Endothelial cell of umbilical vein (primary cell): ENCODE results near the gene HCFC2.

Source experiments
- EZH2 ChIP-seq: IDR thresholded peaks from 2 replicates; pipeline ENCODE4 v1.6.1; 2012; ENCODE audit warnings: borderline replicate concordance, low read depth, mild to moderate bottlenecking, moderate library complexity, low read length, inconsistent platforms; ENCODE audit not compliant: severe bottlenecking
- JUN ChIP-seq: IDR thresholded peaks from 2 replicates; pipeline ENCODE4 v1.6.1; 2011; ENCODE audit warnings: borderline replicate concordance, low read depth; ENCODE audit not compliant: insufficient read length, insufficient read depth
- POLR2A ChIP-seq: IDR thresholded peaks from 2 replicates; pipeline ENCODE4 v1.6.1; 2012; ENCODE audit warnings: low read depth, mild to moderate bottlenecking, control low read depth, low read length
- TF ChIP-seq, protein P1 (sequence below), 2 donors: IDR thresholded peaks; 1 replicate in 1 of 2; 2 replicates in 1 of 2; pipeline ENCODE4 v1.5.1; 2011; ENCODE audit warnings: low read length in 2 of 2, mild to moderate bottlenecking in 2 of 2, moderate library complexity in 2 of 2, control low read depth in 1 of 2, inconsistent platforms in 1 of 2, low read depth in 1 of 2; ENCODE audit not compliant: insufficient read depth in 1 of 2; ENCODE audit errors: extremely low read depth in 1 of 2
- TF ChIP-seq, protein P2 (sequence below): IDR thresholded peaks from 2 replicates; pipeline ENCODE4 v1.6.1; 2011; ENCODE audit not compliant: insufficient read depth, insufficient read length

DNA sequence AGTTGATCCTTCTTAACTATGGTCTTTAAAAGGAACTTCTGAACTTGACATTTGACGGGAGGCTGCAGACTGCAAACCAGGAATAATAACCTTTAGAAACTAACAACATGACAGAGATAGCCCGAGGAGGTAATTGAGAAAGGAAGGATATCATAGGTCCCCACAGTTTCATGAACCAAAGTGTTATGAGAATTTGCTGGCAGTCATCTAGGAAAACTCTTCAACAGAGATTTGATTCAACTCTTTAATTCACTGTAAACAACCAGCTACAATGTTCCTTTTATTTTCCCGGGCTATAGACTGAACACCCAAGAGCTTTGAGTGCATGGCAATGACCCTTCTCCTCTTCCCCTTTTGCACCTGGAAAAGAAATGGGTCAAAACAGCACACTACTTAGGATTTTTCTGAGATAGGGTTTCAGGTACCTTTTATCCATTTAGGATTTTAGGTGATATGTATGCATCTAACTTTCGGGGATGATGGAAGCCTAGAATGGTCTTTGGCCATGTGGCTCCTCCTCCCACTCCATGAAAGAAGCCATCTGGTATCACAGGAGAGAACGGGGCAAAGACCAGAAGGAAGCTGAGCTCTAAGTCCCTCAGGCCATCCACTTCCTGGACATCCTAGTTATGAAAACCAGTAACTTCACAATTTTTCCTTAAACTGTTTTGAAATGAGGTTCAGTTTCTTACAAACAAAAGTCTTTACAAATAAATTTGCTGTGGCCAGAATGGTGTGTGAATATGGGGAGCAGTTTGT, 37.3 kb upstream of the HCFC2 start:
- TF ChIP-seq, protein P1, sequence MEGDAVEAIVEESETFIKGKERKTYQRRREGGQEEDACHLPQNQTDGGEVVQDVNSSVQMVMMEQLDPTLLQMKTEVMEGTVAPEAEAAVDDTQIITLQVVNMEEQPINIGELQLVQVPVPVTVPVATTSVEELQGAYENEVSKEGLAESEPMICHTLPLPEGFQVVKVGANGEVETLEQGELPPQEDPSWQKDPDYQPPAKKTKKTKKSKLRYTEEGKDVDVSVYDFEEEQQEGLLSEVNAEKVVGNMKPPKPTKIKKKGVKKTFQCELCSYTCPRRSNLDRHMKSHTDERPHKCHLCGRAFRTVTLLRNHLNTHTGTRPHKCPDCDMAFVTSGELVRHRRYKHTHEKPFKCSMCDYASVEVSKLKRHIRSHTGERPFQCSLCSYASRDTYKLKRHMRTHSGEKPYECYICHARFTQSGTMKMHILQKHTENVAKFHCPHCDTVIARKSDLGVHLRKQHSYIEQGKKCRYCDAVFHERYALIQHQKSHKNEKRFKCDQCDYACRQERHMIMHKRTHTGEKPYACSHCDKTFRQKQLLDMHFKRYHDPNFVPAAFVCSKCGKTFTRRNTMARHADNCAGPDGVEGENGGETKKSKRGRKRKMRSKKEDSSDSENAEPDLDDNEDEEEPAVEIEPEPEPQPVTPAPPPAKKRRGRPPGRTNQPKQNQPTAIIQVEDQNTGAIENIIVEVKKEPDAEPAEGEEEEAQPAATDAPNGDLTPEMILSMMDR (IDR thresholded peaks at IDR 0.05; ENCODE audit: extremely low read depth in 1 of 2, insufficient read depth in 1 of 2, low read depth in 1 of 2, low read length in 2 of 2), result no peak
- no peak for TF ChIP-seq EZH2
- TF ChIP-seq, protein P2, sequence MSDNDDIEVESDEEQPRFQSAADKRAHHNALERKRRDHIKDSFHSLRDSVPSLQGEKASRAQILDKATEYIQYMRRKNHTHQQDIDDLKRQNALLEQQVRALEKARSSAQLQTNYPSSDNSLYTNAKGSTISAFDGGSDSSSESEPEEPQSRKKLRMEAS, result no peak
- no peak for TF ChIP-seq JUN
- no peak for TF ChIP-seq POLR2A
